Lung (tissue), 12 donors: Measurements from ENCODE around the gene PGLYRP4. TPM values are rescaled to one million over a fixed set of nuclear protein-coding genes. Genes with fewer than 3 reads are reported as not detected.
A peak's percentile ranks its signal among the peaks of the same experiment; 100 is the strongest.
"Not testable (repeated sequence)": the region's sequence is repeated elsewhere in the genome, so short reads cannot be mapped to it uniquely, and the experiment has no call there.

Experiments
- ATAC-seq: fragments of 200-7000 bp; cut with Tn5 transposase; one replicate; pipeline ENCODE4 v1.9.1; 2020; ENCODE audit warnings: moderate number of reproducible peaks; ENCODE audit not compliant: insufficient read depth, low FRiP score
- DNase-seq, 3 donors: peaks; one replicate each; pipeline ENCODE4 v3.0.0-alpha.2; 2013 to 2017
- H3K27ac ChIP-seq, 2 donors: one replicate each; pipeline ENCODE4 v1.5.1; 2013; ENCODE audit warnings: mild to moderate bottlenecking in 2 of 2, moderate library complexity in 2 of 2, control low read depth in 1 of 2, inconsistent platforms in 1 of 2, low read depth in 1 of 2, low read length in 1 of 2
- H3K27me3 ChIP-seq, 3 donors: one replicate each; pipeline ENCODE4 v1.5.1; 2013; ENCODE audit warnings: low read length in 2 of 3; ENCODE audit not compliant: control insufficient read depth in 3 of 3, insufficient read depth in 3 of 3
- H3K36me3 ChIP-seq, 4 donors: one replicate each; pipeline ENCODE4 v1.5.1; 2013; ENCODE audit warnings: low read length in 4 of 4, mild to moderate bottlenecking in 1 of 4, moderate library complexity in 1 of 4; ENCODE audit not compliant: control insufficient read depth in 4 of 4, insufficient read depth in 4 of 4
- H3K4me1 ChIP-seq, 5 donors: one replicate each; pipeline ENCODE4 v1.5.1; 2013; ENCODE audit warnings: low read length in 5 of 5, mild to moderate bottlenecking in 2 of 5, moderate library complexity in 1 of 5; ENCODE audit not compliant: control insufficient read depth in 5 of 5, insufficient read depth in 5 of 5
- H3K4me3 ChIP-seq: one replicate; pipeline ENCODE4 v1.5.1; 2013; ENCODE audit warnings: mild to moderate bottlenecking, control low read depth, moderate library complexity
- H3K9ac ChIP-seq, 2 donors: one replicate each; pipeline ENCODE4 v1.5.1; 2013; ENCODE audit warnings: low read length in 2 of 2, control low read depth in 1 of 2; ENCODE audit not compliant: insufficient read depth in 1 of 2
- H3K9me3 ChIP-seq, 4 donors: one replicate each; pipeline ENCODE4 v1.5.1; 2013; ENCODE audit warnings: low read length in 3 of 4, mild to moderate bottlenecking in 1 of 4, moderate library complexity in 1 of 4; ENCODE audit not compliant: control insufficient read depth in 4 of 4, insufficient read depth in 3 of 4
- CTCF ChIP-seq: IDR thresholded peaks from 2 replicates; pipeline ENCODE4 v1.5.1; 2012; ENCODE audit warnings: mild to moderate bottlenecking; ENCODE audit errors: control extremely low read depth, extremely low read depth
- WGBS, 2 donors: extraction: QIAGEN DNeasy Blood & Tissue Kit; methylation state at CpG; one replicate each; pipeline ENCODE4 v1.1.7; 2013; 5-methylcytosine and 5-hydroxymethylcytosine counted together
- polyA plus RNA-seq, 2 donors: library from polyadenylated mRNA; stranded (reverse); fragments of 200-250 nt; gene quantifications; one replicate each; pipeline ENCODE4 v1.2.1, GENCODE V29; 2013
- total RNA-seq, 2 donors: library from RNA; depleted of rRNA in 1 of 2; stranded (reverse); fragments of >200 nt in 1 of 2; gene quantifications; one replicate each; pipeline ENCODE4 v1.2.1, GENCODE V29; 2014 to 2021
- donor health status: control.
- donor health status: control.
- donor health status: Bipolar disorder and iron deficiency.
- donor health status: healthy.
- donor health status: DM: yes; HTN: yes; CAD: no.

The PGLYRP4 gene
- total and polyA plus RNA-seq, 4 donors = 0.18 to 3.1 (median 1.0) TPM

- Histone ChIP-seq H3K27ac (no peak overlapping the region), H3K4me3 (no peak overlapping the region), H3K36me3 (no peaks in the 10 kb centered on the region), H3K9ac (no peak overlapping the region), H3K4me1 (peaks cover 0 to 11% (median 0%) of the 10 kb centered on the region in 5 donors), H3K27me3 (peaks cover 0 to 10% (median 0%) of the 10 kb centered on the region in 3 donors), H3K9me3 (peaks cover 0 to 2% (median 0%) of the 10 kb centered on the region in 4 donors)
- ATAC-seq = no peak
- 65 to 70% methylated on average over 7 of the region's 7 CpGs for WGBS, 2 donors
- no peak for TF ChIP-seq CTCF
- DNase-seq = no peak
Observed at GRCh38 chr1:153347856-153348255, 785 bp downstream of the PGLYRP4 start.

GRCh38 chr1:153347049-153347448 is 1.6 kb downstream of the PGLYRP4 start:
- H3K36me3 ChIP-seq, H3K9me3 ChIP-seq, ATAC-seq, DNase-seq, H3K9ac ChIP-seq, H3K4me3 ChIP-seq, H3K27ac ChIP-seq: not testable (repeated sequence)
- H3K4me1 ChIP-seq = peaks cover 0 to 11% (median 0%) of the 10 kb centered on the region in 5 donors
- 68 to 79% methylated on average over 14 of the region's 14 CpGs for WGBS, 2 donors
- peaks cover 0 to 10% (median 0%) of the 10 kb centered on the region in 3 donors for H3K27me3 ChIP-seq

- ATAC-seq = peak; percentile 28
- 20 to 37% methylated on average over 6 of the region's 6 CpGs for WGBS, 2 donors
- Histone ChIP-seq H3K27me3 (peaks cover 0 to 10% (median 0%) of the 10 kb centered on the region in 3 donors), H3K36me3 (no peaks in the 10 kb centered on the region), H3K4me3 (no peak overlapping the region), H3K4me1 (peaks cover 0 to 11% (median 0%) of the 10 kb centered on the region in 5 donors), H3K27ac (no peak overlapping the region), H3K9me3 (peaks cover 0 to 2% (median 0%) of the 10 kb centered on the region in 4 donors), H3K9ac (no peak overlapping the region)
- DNase-seq = peak in 1 of 3 donors; percentile 16
- no peak for TF ChIP-seq CTCF
Observed at GRCh38 chr1:153346077-153346723, 2.4 kb downstream of the PGLYRP4 start.

GRCh38 chr1:153345187-153346076 is 3.2 kb downstream of the PGLYRP4 start:
- DNase-seq = no peak
- Histone ChIP-seq H3K9me3 (peaks cover 0 to 2% (median 0%) of the 10 kb centered on the region in 4 donors), H3K27me3 (peaks cover 0 to 10% (median 0%) of the 10 kb centered on the region in 3 donors), H3K27ac (no peak overlapping the region), H3K4me3 (no peak overlapping the region), H3K9ac (no peak overlapping the region), H3K36me3 (no peaks in the 10 kb centered on the region), H3K4me1 (peaks cover 0 to 11% (median 0%) of the 10 kb centered on the region in 5 donors)
- 75 to 80% methylated on average over 14 of the region's 14 CpGs for WGBS, 2 donors
- no peak for ATAC-seq
- no peak for TF ChIP-seq CTCF
